Ascending aorta (tissue), 2 donors: ENCODE results near the gene MLLT3. TPM values are rescaled to one million over a fixed set of nuclear protein-coding genes. Genes with fewer than 3 reads are reported as not detected.
A peak's percentile ranks its signal among the peaks of the same experiment; 100 is the strongest.

ENCODE experiments used
- DNase-seq, 2 donors: peaks; one replicate each; pipeline ENCODE4 v3.0.0-alpha.2; 2019; ENCODE audit warnings: low spot score in 2 of 2
- H3K27ac ChIP-seq, 2 donors: fragments of 200-600 bp; sonication (generic); one replicate each; pipeline ENCODE4 v1.5.1; 2016 to 2017; ENCODE audit warnings: mild to moderate bottlenecking in 1 of 2
- H3K27me3 ChIP-seq: fragments of 200-600 bp; sonication (generic); one replicate; pipeline ENCODE4 v1.5.1; 2017
- H3K36me3 ChIP-seq, 2 donors: fragments of 200-600 bp; sonication (generic); one replicate each; pipeline ENCODE4 v1.5.1; 2016
- H3K4me1 ChIP-seq, 2 donors: fragments of 200-600 bp; sonication (generic); one replicate each; pipeline ENCODE4 v1.5.1; 2016 to 2017; ENCODE audit warnings: mild to moderate bottlenecking in 1 of 2
- H3K4me3 ChIP-seq, 2 donors: fragments of 200-600 bp; sonication (generic); one replicate each; pipeline ENCODE4 v1.5.1; 2016 to 2017; ENCODE audit warnings: mild to moderate bottlenecking in 1 of 2
- H3K9me3 ChIP-seq, 2 donors: fragments of 200-600 bp; sonication (generic); one replicate each; pipeline ENCODE4 v1.5.1; 2016
- CTCF ChIP-seq, 3 experiments: fragments of 200-600 bp in 2 of 3; fragments of 450-650 bp in 1 of 3; sonication (generic) in 2 of 3; IDR thresholded peaks; one replicate each; pipeline ENCODE4 v1.5.1; 2016 to 2019; ENCODE audit warnings: antibody characterized with exemption in 3 of 3, mild to moderate bottlenecking in 1 of 3, moderate library complexity in 1 of 3
- intact Hi-C: fragments of 100-400 bp; cut with DNase I; formaldehyde crosslinking; loops from one replicate; pipeline ENCODE4 v1.15.1; 2023
- total RNA-seq: library from RNA; depleted of rRNA; stranded (reverse); fragments of >200 nt; gene quantifications from one replicate; pipeline ENCODE4 v1.1.0, GENCODE V29; 2016

The MLLT3 gene
- total RNA-seq, 1 donor from 2014 or later, result 16.8 TPM

- intact Hi-C loops, result no loop called here
- Histone ChIP-seq H3K27me3 (no peaks in the 10 kb centered on the region), H3K36me3 (no peaks in the 10 kb centered on the region), H3K4me3 (peak overlapping the region; percentile 89), H3K4me1 (peaks cover 0 to 3% of the 10 kb centered on the region in 2 donors), H3K9me3 (no peaks in the 10 kb centered on the region), H3K27ac (no peak overlapping the region)
- no peak for TF ChIP-seq CTCF (IDR thresholded peaks at IDR 0.05)
- DNase-seq, result no peak
These were observed 2.7 kb upstream of the MLLT3 start for GRCh38 chr9:20625003-20625349.

- DNase-seq, result peak in 1 of 2 donors; percentile 79
- H3K4me3 ChIP-seq, result peak overlapping the region; percentile 89
- no peaks in the 10 kb centered on the region for H3K27me3 ChIP-seq
- no peaks in the 10 kb centered on the region for H3K9me3 ChIP-seq
- H3K36me3 ChIP-seq, result no peaks in the 10 kb centered on the region
- H3K27ac ChIP-seq, result peak overlapping the region in 1 of 2 donors; percentile 91
- peak; percentile 44 to 85 (median 66) for TF ChIP-seq CTCF (IDR thresholded peaks at IDR 0.05)
- intact Hi-C loops, result loop anchor here (1.0 to 5.0 kb wide), 4 partner anchors 72 to 488 kb away; no protein-coding TSS in a partner anchor
- H3K4me1 ChIP-seq, result peaks cover 3 to 4% of the 10 kb centered on the region in 2 donors
These were observed 2.1 kb upstream of the MLLT3 start for GRCh38 chr9:20624201-20625002.

GRCh38 chr9:20623748-20624124, 1.4 kb upstream of the MLLT3 start:
- H3K4me1 ChIP-seq, result peaks cover 3 to 6% of the 10 kb centered on the region in 2 donors
- H3K36me3 ChIP-seq, result no peaks in the 10 kb centered on the region
- no peaks in the 10 kb centered on the region for H3K27me3 ChIP-seq
- intact Hi-C loops, result loop anchor here (1.0 to 5.0 kb wide), 4 partner anchors 71 to 489 kb away; no protein-coding TSS in a partner anchor
- H3K27ac ChIP-seq, result peak overlapping the region; percentile 6 to 91
- no peak for DNase-seq
- TF ChIP-seq CTCF (IDR thresholded peaks at IDR 0.05), result no peak
- no peaks in the 10 kb centered on the region for H3K9me3 ChIP-seq
- H3K4me3 ChIP-seq, result peak overlapping the region; percentile 89

GRCh38 chr9:20623021-20623747, 885 bp upstream of the MLLT3 start:
- no peak for TF ChIP-seq CTCF (IDR thresholded peaks at IDR 0.05)
- no peaks in the 10 kb centered on the region for H3K9me3 ChIP-seq
- H3K4me1 ChIP-seq, result peaks cover 3 to 8% of the 10 kb centered on the region in 2 donors
- DNase-seq, result peak in 1 of 2 donors; percentile 69
- no peaks in the 10 kb centered on the region for H3K27me3 ChIP-seq
- H3K27ac ChIP-seq, result peak overlapping the region; percentile 65 to 91
- H3K4me3 ChIP-seq, result peak overlapping the region; percentile 89
- no peaks in the 10 kb centered on the region for H3K36me3 ChIP-seq
- intact Hi-C loops, result loop anchor here (5.0 kb wide), 3 partner anchors 71 to 489 kb away; no protein-coding TSS in a partner anchor

GRCh38 chr9:20621471-20622329, 599 bp downstream of the MLLT3 start:
- H3K27me3 ChIP-seq, result no peaks in the 10 kb centered on the region
- peak overlapping the region; percentile 89 for H3K4me3 ChIP-seq
- H3K9me3 ChIP-seq, result no peaks in the 10 kb centered on the region
- TF ChIP-seq CTCF (IDR thresholded peaks at IDR 0.05), result no peak
- intact Hi-C loops, result loop anchor here (1.0 to 5.0 kb wide), 4 partner anchors 63 to 491 kb away; partner anchors contain the start of gene FOCAD
- H3K27ac ChIP-seq, result peak overlapping the region; percentile 69 to 91
- peaks cover 3 to 8% of the 10 kb centered on the region in 2 donors for H3K4me1 ChIP-seq
- peak in 1 of 2 donors; percentile 85 for DNase-seq
- H3K36me3 ChIP-seq, result no peaks in the 10 kb centered on the region
